GM12892 (cell line): ENCODE data around the gene OR11L1.

Source experiments
- POLR2A ChIP-seq: IDR thresholded peaks from 2 replicates; pipeline ENCODE4 v1.6.1; 2011; ENCODE audit warnings: low read depth, low read length, control low read depth
- POLR2AphosphoS5 ChIP-seq: IDR thresholded peaks from 2 replicates; pipeline ENCODE4 v1.6.1; 2011; ENCODE audit warnings: low read depth, low read length, control low read depth
- TAF1 ChIP-seq: IDR thresholded peaks from 2 replicates; pipeline ENCODE4 v1.6.1; 2011; ENCODE audit warnings: low read depth, mild to moderate bottlenecking, control low read depth, low read length, borderline replicate concordance

- TF ChIP-seq POLR2A (no peak), POLR2AphosphoS5 (no peak), TAF1 (no peak)
Measured at GRCh38 chr1:247857069-247857984, 15.6 kb upstream of the OR11L1 start, which contains the start of gene TRIM58.
